Mucosa of descending colon (tissue), 3 donors: Measurements from ENCODE around the gene CLDN9. TPM values are rescaled to one million over a fixed set of nuclear protein-coding genes. Genes with fewer than 3 reads are reported as not detected.
"Not testable (repeated sequence)": the region's sequence is repeated elsewhere in the genome, so short reads cannot be mapped to it uniquely, and the experiment has no call there.

ENCODE experiments used
- ATAC-seq: fragments of 200-7000 bp; cut with Tn5 transposase; one replicate; pipeline ENCODE4 v1.9.1; 2020; ENCODE audit warnings: mild to moderate bottlenecking, moderate library complexity
- DNase-seq, 3 donors: peaks; one replicate each; pipeline ENCODE4 v3.0.0-alpha.2; 2020
- H3K36me3 ChIP-seq: fragments of 200-600 bp; one replicate; pipeline ENCODE4 v1.8.0; 2021; ENCODE audit warnings: low read depth, mild to moderate bottlenecking
- H3K4me1 ChIP-seq: fragments of 200-600 bp; one replicate; pipeline ENCODE4 v1.8.0; 2021; ENCODE audit warnings: low read depth, mild to moderate bottlenecking
- H3K4me3 ChIP-seq: fragments of 200-600 bp; one replicate; pipeline ENCODE4 v1.8.0; 2021; ENCODE audit warnings: mild to moderate bottlenecking
- H3K9me3 ChIP-seq: fragments of 200-600 bp; one replicate; pipeline ENCODE4 v1.8.0; 2021; ENCODE audit warnings: mild to moderate bottlenecking
- CTCF ChIP-seq: fragments of 200-600 bp; IDR thresholded peaks from one replicate; pipeline ENCODE4 v1.8.0; 2022; ENCODE audit warnings: antibody characterized with exemption, mild to moderate bottlenecking
- intact Hi-C, 2 donors: fragments of 100-400 bp; cut with DNase I in 1 of 2; cut with micrococcal nuclease in 1 of 2; formaldehyde crosslinking; loops; one replicate each; pipeline versions ENCODE4 v1.11.0 to v1.11.1; 2022; cut with DNase I, micrococcal nuclease
- total RNA-seq, 3 donors: library from RNA; stranded (reverse); fragmentation: NEBNext Ultra II Directional in 2 of 3; extraction: Animal tissue kit (Norgen Biotek cat#: 25700) in 2 of 3; gene quantifications; one replicate each; pipeline versions ENCODE4 v1.2.1 to v1.2.4, GENCODE V29; 2021 to 2023
- donor health status: DM: no; HTN: no; CAD: no; lungs with moderate emphysema.
- donor health status: DM: no; HTN: no; CAD: no.
- donor health status: DM: no; HTN: yes; CAD: no.

Gene CLDN9
- total RNA-seq, 3 donors from 2014 or later = 0.14 to 0.61 (median 0.47) TPM

DNA sequence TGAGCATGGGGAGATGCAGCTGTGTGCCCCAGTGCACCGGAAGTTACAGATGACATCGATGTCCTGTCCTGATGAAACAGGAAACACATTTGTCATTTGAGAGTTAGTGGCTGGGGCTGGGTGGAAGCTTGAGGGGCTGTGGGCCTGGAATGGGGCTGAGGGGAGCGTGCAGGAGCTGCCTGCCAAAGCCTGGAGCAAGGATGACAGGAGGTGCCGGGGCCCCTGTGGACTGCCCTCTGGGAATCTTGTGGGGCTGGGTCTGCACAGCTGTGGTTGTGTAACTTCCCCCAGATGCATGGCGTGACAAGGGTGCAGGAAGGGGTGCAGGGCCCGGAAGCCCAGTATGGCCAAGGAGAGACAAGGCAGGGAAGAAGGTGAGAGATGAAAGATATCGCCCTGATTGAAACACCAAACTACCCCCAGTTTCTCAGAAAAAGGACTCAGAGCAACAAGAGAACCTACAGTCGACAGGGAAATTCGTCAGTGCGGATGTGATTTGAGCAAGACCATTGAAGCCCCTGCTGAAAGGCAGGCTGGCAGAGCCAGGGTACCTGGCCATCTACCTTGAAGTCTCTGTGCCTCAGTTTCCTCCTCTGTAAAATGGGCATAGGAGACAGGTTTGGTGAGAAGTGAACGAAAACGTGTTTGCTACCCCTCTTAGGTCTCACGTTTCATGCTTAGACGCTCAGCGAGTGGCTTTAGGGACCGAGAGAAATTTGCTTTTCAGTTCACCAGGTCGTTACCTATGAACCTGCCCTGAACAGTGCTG lies 42.4 kb downstream of the CLDN9 start:
- intact Hi-C loops = no loop called here
- TF ChIP-seq CTCF = no peak
- no peaks in the 10 kb centered on the region for H3K36me3 ChIP-seq
- peak in 1 of 3 donors; percentile 59 for DNase-seq
- peaks cover 8% of the 10 kb centered on the region for H3K4me1 ChIP-seq
- no peak overlapping the region for H3K4me3 ChIP-seq
- ATAC-seq = no peak
- H3K9me3 ChIP-seq = no peaks in the 10 kb centered on the region

DNA sequence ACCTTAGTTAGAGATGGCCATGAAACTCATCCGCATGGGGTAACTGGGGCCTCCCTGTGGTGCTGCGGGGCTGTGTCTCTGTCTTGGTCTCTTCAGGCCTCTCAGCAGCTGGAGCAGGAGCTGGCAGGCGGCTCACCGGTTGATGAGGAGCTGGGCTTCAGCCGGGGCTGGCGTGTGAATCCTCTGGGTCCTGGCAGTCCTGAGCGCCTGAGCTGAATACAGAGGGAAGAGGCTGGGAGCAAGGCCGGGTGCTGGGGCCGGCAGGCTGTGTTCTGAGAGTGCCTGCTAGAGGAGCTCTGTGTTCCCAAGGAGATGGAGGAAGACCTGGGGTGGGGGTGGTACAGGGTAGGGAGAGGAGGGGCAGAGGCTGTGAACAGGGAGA lies 43.0 kb downstream of the CLDN9 start:
- not testable (repeated sequence) for H3K36me3 ChIP-seq

DNA sequence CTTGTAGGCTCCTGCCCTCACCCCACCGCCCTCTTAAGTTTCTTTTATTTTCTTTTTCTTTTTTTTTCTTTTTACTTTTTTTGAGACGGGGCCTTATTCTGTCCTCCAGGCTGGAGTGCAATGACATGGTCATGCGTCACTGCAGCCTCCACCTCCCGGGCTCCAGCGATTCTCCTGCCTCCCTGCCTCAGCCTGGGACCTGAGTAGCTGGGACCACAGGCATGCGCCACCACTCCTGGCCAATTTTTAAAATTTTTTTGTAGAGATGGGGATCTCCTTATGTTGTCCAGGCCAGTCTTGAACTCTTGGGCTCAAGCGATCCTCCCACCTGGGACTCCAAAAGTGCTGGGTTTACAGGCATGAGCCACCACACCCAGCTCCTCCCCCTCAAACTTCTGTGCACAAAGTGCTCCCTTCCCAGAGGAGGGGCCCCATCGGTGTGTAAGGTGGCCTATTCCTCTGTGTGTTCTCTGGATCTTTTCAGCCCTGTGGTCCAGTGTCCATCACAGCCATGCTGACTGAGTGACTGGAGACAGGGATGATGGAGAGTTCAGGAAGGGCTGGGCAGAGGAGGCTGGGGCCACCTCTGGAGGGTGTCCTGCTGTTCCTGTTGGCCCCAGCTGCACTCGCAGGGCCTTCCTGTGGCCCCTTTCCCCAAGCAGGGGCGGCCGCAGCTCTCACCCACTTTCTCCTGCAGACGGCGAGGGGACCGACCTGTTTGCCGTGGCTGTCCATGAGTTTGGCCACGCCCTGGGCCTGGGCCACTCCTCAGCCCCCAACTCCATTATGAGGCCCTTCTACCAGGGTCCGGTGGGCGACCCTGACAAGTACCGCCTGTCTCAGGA lies 43.8 kb downstream of the CLDN9 start:
- ATAC-seq = no peak
- DNase-seq = peak in 1 of 3 donors; percentile 55
- no peak overlapping the region for H3K4me3 ChIP-seq
- H3K36me3 ChIP-seq = no peaks in the 10 kb centered on the region
- H3K4me1 ChIP-seq = peaks cover 8% of the 10 kb centered on the region
- TF ChIP-seq CTCF = no peak
- intact Hi-C loops = no loop called here
- H3K9me3 ChIP-seq = no peaks in the 10 kb centered on the region

More for the DNA sequence above, 43.0 kb downstream of the CLDN9 start:
- H3K9me3 ChIP-seq, H3K4me3 ChIP-seq, intact Hi-C loops, H3K4me1 ChIP-seq, ATAC-seq: not testable (repeated sequence)
- DNase-seq = peak in 1 of 3 donors; percentile 49

GRCh38 chr16:3057181-3058138 lies 44.7 kb downstream of the CLDN9 start:
- H3K4me1 ChIP-seq = peaks cover 8% of the 10 kb centered on the region
- intact Hi-C loops = no loop called here
- ATAC-seq (no peak), DNase-seq (peak in 1 of 3 donors; percentile 56)
- H3K36me3 ChIP-seq = no peaks in the 10 kb centered on the region
- no peak for TF ChIP-seq CTCF
- H3K4me3 ChIP-seq = no peak overlapping the region
- H3K9me3 ChIP-seq = no peaks in the 10 kb centered on the region

- Histone ChIP-seq H3K4me1 (peaks cover 15% of the 10 kb centered on the region), H3K4me3 (peak overlapping the region; percentile 33), H3K36me3 (no peaks in the 10 kb centered on the region), H3K9me3 (no peaks in the 10 kb centered on the region)
- DNase-seq = peak; percentile 78 to 85 (median 84)
- peak; percentile 72 for ATAC-seq
- intact Hi-C loops = no loop called here
- no peak for TF ChIP-seq CTCF
Measured at GRCh38 chr16:3058139-3059030, 45.7 kb downstream of the CLDN9 start.
